HEK293 (cell line): ENCODE results near the gene PRSS22.

Source experiments
- CTCF ChIA-PET: fragments of 350-600 bp; formaldehyde crosslinking; extraction: SDS; loops from one replicate; lab custom pipeline; 2021; ENCODE audit warnings: antibody characterized with exemption; lab: Yijun Ruan, JAX
- POLR2A ChIA-PET: fragments of 300-600 bp; formaldehyde crosslinking; extraction: SDS; loops from one replicate; lab custom pipeline; 2020; ENCODE audit warnings: antibody characterized with exemption, inconsistent platforms; lab: Yijun Ruan, JAX
- H3K27ac ChIP-seq: fragments of 200-500 bp; sonication (Bioruptor generic); 2 replicates; pipeline ENCODE4 v1.5.1; 2014; ENCODE audit warnings: low read depth, low read length, control low read depth, inconsistent platforms; ENCODE audit errors: extremely low read depth
- H3K36me3 ChIP-seq, 2 experiments: fragments of 200-500 bp in 1 of 2; sonication (Bioruptor generic) in 1 of 2; 1 replicate in 1 of 2; 2 replicates in 1 of 2; pipeline ENCODE4 v1.5.1; 2014 to 2017; ENCODE audit warnings: inconsistent platforms in 2 of 2, low read length in 2 of 2; ENCODE audit not compliant: control insufficient read depth in 2 of 2, insufficient read depth in 1 of 2
- H3K4me1 ChIP-seq: fragments of 200-500 bp; sonication (Bioruptor generic); 2 replicates; pipeline ENCODE4 v1.5.1; 2014; ENCODE audit warnings: mild to moderate bottlenecking, low read length, inconsistent platforms; ENCODE audit not compliant: control insufficient read depth, insufficient read depth
- H3K4me3 ChIP-seq: 2 replicates; pipeline ENCODE4 v1.5.1; 2011; ENCODE audit warnings: low read depth, mild to moderate bottlenecking, control low read depth, low read length, moderate library complexity
- H3K9me3 ChIP-seq: fragments of 200-500 bp; sonication (Bioruptor generic); 2 replicates; pipeline ENCODE4 v1.5.1; 2014; ENCODE audit warnings: low read depth, low read length, inconsistent platforms; ENCODE audit not compliant: control insufficient read depth, insufficient read depth
- GLI2 ChIP-seq: fragments of 450-650 bp; formaldehyde crosslinking; IDR thresholded peaks from 2 replicates; pipeline ENCODE4; 2017; ENCODE audit warnings: missing biosample characterization, missing genetic modification characterization, low read depth, borderline replicate concordance
- KLF8 ChIP-seq: fragments of 450-650 bp; formaldehyde crosslinking; IDR thresholded peaks from 2 replicates; pipeline ENCODE4 v1.5.1; 2016; ENCODE audit warnings: missing biosample characterization, missing genetic modification characterization
- OSR2 ChIP-seq: fragments of 450-650 bp; formaldehyde crosslinking; IDR thresholded peaks from 2 replicates; pipeline ENCODE4 v1.5.1; 2016; ENCODE audit warnings: missing biosample characterization, missing genetic modification characterization
- SALL2 ChIP-seq: fragments of 450-650 bp; formaldehyde crosslinking; IDR thresholded peaks from 2 replicates; pipeline ENCODE4 v1.5.0; 2017; ENCODE audit warnings: missing biosample characterization, mild to moderate bottlenecking, missing genetic modification characterization, borderline replicate concordance
- SCRT1 ChIP-seq: fragments of 450-650 bp; formaldehyde crosslinking; IDR thresholded peaks from 2 replicates; pipeline ENCODE4 v1.5.1; 2016; ENCODE audit warnings: missing biosample characterization, missing genetic modification characterization, borderline replicate concordance
- SETDB1 ChIP-seq: IDR thresholded peaks from one replicate; pipeline ENCODE4 v1.6.1; 2017; ENCODE audit warnings: mild to moderate bottlenecking, low read length, moderate library complexity, mixed read lengths; ENCODE audit not compliant: insufficient read length
- ZBTB48 ChIP-seq: fragments of 450-650 bp; formaldehyde crosslinking; IDR thresholded peaks from 2 replicates; pipeline ENCODE4 v1.5.1; 2016; ENCODE audit warnings: missing biosample characterization, missing genetic modification characterization
- ZFP41 ChIP-seq: fragments of 450-650 bp; formaldehyde crosslinking; IDR thresholded peaks from 2 replicates; pipeline ENCODE4 v1.5.1; 2016; ENCODE audit warnings: missing biosample characterization, missing genetic modification characterization, borderline replicate concordance
- ZNF114 ChIP-seq: fragments of 450-650 bp; formaldehyde crosslinking; IDR thresholded peaks from 2 replicates; pipeline ENCODE4 v1.5.0; 2017; ENCODE audit warnings: missing biosample characterization, missing genetic modification characterization
- ZNF133 ChIP-seq: fragments of 450-650 bp; formaldehyde crosslinking; IDR thresholded peaks from 2 replicates; pipeline ENCODE4 v1.5.1; 2016; ENCODE audit warnings: missing biosample characterization, missing genetic modification characterization
- ZNF16 ChIP-seq: fragments of 450-650 bp; formaldehyde crosslinking; IDR thresholded peaks from 2 replicates; pipeline ENCODE4 v1.5.1; 2016; ENCODE audit warnings: low read depth, missing biosample characterization, missing genetic modification characterization
- ZNF324 ChIP-seq: fragments of 450-650 bp; formaldehyde crosslinking; IDR thresholded peaks from 2 replicates; pipeline ENCODE4 v1.5.1; 2016; ENCODE audit warnings: missing biosample characterization, missing genetic modification characterization
- ZNF433 ChIP-seq: fragments of 450-650 bp; formaldehyde crosslinking; IDR thresholded peaks from 2 replicates; pipeline ENCODE4 v1.5.1; 2016; ENCODE audit warnings: missing biosample characterization, missing genetic modification characterization, low read depth
- ZNF501 ChIP-seq: fragments of 450-650 bp; formaldehyde crosslinking; IDR thresholded peaks from 2 replicates; pipeline ENCODE4 v1.5.1; 2016; ENCODE audit warnings: missing biosample characterization, missing genetic modification characterization
- ZNF510 ChIP-seq: fragments of 450-650 bp; formaldehyde crosslinking; IDR thresholded peaks from 2 replicates; pipeline ENCODE4 v1.5.1; 2018; ENCODE audit warnings: mild to moderate bottlenecking, missing genetic modification characterization, missing biosample characterization; ENCODE audit not compliant: insufficient replicate concordance
- ZNF560 ChIP-seq: fragments of 450-650 bp; formaldehyde crosslinking; IDR thresholded peaks from 2 replicates; pipeline ENCODE4 v1.5.1; 2017; ENCODE audit warnings: missing biosample characterization, missing genetic modification characterization, borderline replicate concordance
- ZNF596 ChIP-seq: fragments of 450-650 bp; IDR thresholded peaks from 2 replicates; pipeline ENCODE4 v1.5.0; 2018; ENCODE audit warnings: missing biosample characterization, mild to moderate bottlenecking, missing genetic modification characterization, moderate library complexity
- ZNF623 ChIP-seq: fragments of 450-650 bp; formaldehyde crosslinking; IDR thresholded peaks from 2 replicates; pipeline ENCODE4 v1.5.1; 2016; ENCODE audit warnings: missing biosample characterization, missing genetic modification characterization
- ZNF626 ChIP-seq: fragments of 450-650 bp; sonication (Bioruptor Pico); formaldehyde crosslinking; IDR thresholded peaks from 2 replicates; pipeline ENCODE4 v1.5.1; 2018; ENCODE audit warnings: missing biosample characterization, missing genetic modification characterization, inconsistent platforms
- ZNF658 ChIP-seq: fragments of 450-650 bp; formaldehyde crosslinking; IDR thresholded peaks from 2 replicates; pipeline ENCODE4; 2016; ENCODE audit warnings: missing biosample characterization, missing genetic modification characterization
- ZNF664 ChIP-seq: fragments of 450-650 bp; formaldehyde crosslinking; IDR thresholded peaks from 2 replicates; pipeline ENCODE4 v1.5.1; 2016; ENCODE audit warnings: missing biosample characterization, missing genetic modification characterization
- ZNF670 ChIP-seq: fragments of 450-650 bp; formaldehyde crosslinking; IDR thresholded peaks from 2 replicates; pipeline ENCODE4 v1.5.1; 2016; ENCODE audit warnings: missing biosample characterization, missing genetic modification characterization, low read depth
- ZNF76 ChIP-seq: fragments of 450-650 bp; formaldehyde crosslinking; IDR thresholded peaks from 2 replicates; pipeline ENCODE4; 2016; ENCODE audit warnings: low read depth, missing biosample characterization, missing genetic modification characterization, borderline replicate concordance
- ZNF768 ChIP-seq: fragments of 450-650 bp; formaldehyde crosslinking; IDR thresholded peaks from 2 replicates; pipeline ENCODE4 v1.5.1; 2018; ENCODE audit warnings: missing biosample characterization, mild to moderate bottlenecking, missing genetic modification characterization
- ZNF777 ChIP-seq: fragments of 450-650 bp; formaldehyde crosslinking; IDR thresholded peaks from 2 replicates; pipeline ENCODE4 v1.5.1; 2017; ENCODE audit warnings: missing biosample characterization, missing genetic modification characterization, borderline replicate concordance
- TF ChIP-seq, protein P1 (sequence below): fragments of 450-650 bp; formaldehyde crosslinking; IDR thresholded peaks from 2 replicates; pipeline ENCODE4 v1.5.1; 2016; ENCODE audit warnings: missing biosample characterization, missing genetic modification characterization
- TF ChIP-seq, protein P2 (sequence below): fragments of 450-650 bp; formaldehyde crosslinking; IDR thresholded peaks from 2 replicates; pipeline ENCODE4 v1.5.1; 2016; ENCODE audit warnings: missing biosample characterization, missing genetic modification characterization
- TF ChIP-seq, protein P3 (sequence below): fragments of 450-650 bp; formaldehyde crosslinking; optimal IDR thresholded peaks from 2 replicates; pipeline ENCODE3; 2016; ENCODE audit warnings: missing biosample characterization, mild to moderate bottlenecking, missing genetic modification characterization

PRSS22 gene

DNA sequence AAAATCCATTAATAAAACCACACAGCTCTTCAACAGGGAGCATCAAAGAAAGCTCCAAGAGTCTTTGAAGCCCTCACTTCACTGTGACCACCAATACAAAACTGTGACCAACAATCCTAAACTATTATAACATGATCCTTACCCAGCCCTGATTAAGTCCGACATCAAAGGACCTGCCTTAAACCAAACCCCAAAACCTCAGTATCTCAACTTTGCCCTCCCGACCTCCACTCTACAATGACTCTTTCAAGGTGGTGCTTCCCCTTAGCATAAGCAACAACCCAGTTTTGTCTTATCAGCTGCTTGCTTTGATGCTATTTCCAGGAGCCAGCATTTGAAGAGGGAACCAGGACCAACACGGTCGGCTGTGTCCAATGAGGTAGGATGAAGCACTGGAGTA lies 8.5 kb upstream of the PRSS22 start (continued):
- TF ChIP-seq ZNF16 (tag by site-specific recombination), result no peak
- TF ChIP-seq, protein P1, sequence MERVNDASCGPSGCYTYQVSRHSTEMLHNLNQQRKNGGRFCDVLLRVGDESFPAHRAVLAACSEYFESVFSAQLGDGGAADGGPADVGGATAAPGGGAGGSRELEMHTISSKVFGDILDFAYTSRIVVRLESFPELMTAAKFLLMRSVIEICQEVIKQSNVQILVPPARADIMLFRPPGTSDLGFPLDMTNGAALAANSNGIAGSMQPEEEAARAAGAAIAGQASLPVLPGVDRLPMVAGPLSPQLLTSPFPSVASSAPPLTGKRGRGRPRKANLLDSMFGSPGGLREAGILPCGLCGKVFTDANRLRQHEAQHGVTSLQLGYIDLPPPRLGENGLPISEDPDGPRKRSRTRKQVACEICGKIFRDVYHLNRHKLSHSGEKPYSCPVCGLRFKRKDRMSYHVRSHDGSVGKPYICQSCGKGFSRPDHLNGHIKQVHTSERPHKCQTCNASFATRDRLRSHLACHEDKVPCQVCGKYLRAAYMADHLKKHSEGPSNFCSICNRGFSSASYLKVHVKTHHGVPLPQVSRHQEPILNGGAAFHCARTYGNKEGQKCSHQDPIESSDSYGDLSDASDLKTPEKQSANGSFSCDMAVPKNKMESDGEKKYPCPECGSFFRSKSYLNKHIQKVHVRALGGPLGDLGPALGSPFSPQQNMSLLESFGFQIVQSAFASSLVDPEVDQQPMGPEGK, result no peak
- TF ChIP-seq ZNF664 (tag by site-specific recombination), result no peak
- TF ChIP-seq ZNF670 (tag by site-specific recombination), result no peak
- no peak for TF ChIP-seq ZNF324 (tag by site-specific recombination)
- no peak for TF ChIP-seq ZNF560
- TF ChIP-seq ZNF768, result no peak
- no peak for TF ChIP-seq ZFP41 (tag by site-specific recombination)

DNA sequence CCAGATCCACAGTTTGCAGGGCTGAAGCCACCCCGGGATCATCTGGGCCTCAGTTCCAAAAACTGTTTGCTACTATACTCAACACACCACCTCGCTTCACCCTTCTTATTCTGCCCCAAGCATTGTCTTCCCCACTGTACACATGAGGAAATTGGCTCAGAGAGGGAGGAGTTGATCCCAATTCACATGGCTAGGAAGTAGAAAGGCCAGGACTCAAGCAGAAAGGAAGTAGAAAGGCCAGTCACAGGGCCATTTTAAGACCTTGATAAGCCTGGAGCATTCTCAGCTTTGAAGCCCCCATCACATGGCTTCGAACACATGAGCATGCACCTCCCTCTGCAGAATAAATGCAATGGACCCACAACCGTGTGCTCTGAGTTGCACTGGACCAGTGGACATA lies 7.7 kb upstream of the PRSS22 start:
- TF ChIP-seq ZNF658 (tag by site-specific recombination), result no peak
- no peak for TF ChIP-seq ZNF510 (tag by site-specific recombination)
- TF ChIP-seq SALL2, result no peak
- TF ChIP-seq, protein P2, sequence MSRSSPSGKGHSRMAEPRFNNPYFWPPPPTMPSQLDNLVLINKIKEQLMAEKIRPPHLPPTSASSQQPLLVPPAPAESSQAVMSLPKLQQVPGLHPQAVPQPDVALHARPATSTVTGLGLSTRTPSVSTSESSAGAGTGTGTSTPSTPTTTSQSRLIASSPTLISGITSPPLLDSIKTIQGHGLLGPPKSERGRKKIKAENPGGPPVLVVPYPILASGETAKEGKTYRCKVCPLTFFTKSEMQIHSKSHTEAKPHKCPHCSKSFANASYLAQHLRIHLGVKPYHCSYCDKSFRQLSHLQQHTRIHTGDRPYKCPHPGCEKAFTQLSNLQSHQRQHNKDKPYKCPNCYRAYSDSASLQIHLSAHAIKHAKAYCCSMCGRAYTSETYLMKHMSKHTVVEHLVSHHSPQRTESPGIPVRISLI (tag by site-specific recombination), result no peak
- no peak for TF ChIP-seq GLI2 (tag by site-specific recombination)
- no peak for TF ChIP-seq ZNF777 (tag by site-specific recombination)
- TF ChIP-seq SETDB1, result no peak
- TF ChIP-seq ZNF433, result no peak
- no peak for TF ChIP-seq ZNF596 (tag by site-specific recombination)
- no peak for TF ChIP-seq ZBTB48
- TF ChIP-seq ZNF76 (tag by site-specific recombination), result no peak
- TF ChIP-seq ZNF501 (tag by site-specific recombination), result no peak
- no peak for TF ChIP-seq ZNF626 (tag by site-specific recombination)
- TF ChIP-seq ZNF623, result no peak
- TF ChIP-seq KLF8 (tag by site-specific recombination), result no peak
- no peak for TF ChIP-seq OSR2 (tag by site-specific recombination)
- no peak for TF ChIP-seq SCRT1 (tag by site-specific recombination)
- TF ChIP-seq ZNF133 (tag by site-specific recombination), result no peak
- TF ChIP-seq ZNF114 (tag by site-specific recombination), result no peak
- TF ChIP-seq, protein P3, sequence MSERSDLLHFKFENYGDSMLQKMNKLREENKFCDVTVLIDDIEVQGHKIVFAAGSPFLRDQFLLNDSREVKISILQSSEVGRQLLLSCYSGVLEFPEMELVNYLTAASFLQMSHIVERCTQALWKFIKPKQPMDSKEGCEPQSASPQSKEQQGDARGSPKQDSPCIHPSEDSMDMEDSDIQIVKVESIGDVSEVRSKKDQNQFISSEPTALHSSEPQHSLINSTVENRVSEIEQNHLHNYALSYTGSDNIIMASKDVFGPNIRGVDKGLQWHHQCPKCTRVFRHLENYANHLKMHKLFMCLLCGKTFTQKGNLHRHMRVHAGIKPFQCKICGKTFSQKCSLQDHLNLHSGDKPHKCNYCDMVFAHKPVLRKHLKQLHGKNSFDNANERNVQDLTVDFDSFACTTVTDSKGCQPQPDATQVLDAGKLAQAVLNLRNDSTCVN (tag by site-specific recombination), result no peak
- Histone ChIP-seq H3K4me3 (no peak overlapping the region), H3K4me1 (no peaks in the 10 kb centered on the region), H3K36me3 (no peaks in the 10 kb centered on the region), H3K9me3 (no peaks in the 10 kb centered on the region), H3K27ac (no peak overlapping the region)
- POLR2A ChIA-PET, result no interaction called here
- CTCF ChIA-PET, result interaction anchor here (0.6 to 4.0 kb wide), 3 partner anchors 22 to 1503 kb away, joined by 3 to 16 read pairs (median 4); no protein-coding TSS in a partner anchor
